Measurements from ENCODE around the gene SH3RF3.

SH3RF3 gene

GRCh38 chr2:109349503-109350465 lies 220.8 kb downstream of the SH3RF3 start:
- no peak for DNase-seq (ENCODE audit: low read depth)
- H3K4me3 ChIP-seq (ENCODE audit: low read depth, low read length): no peak overlapping the region
- no peak for TF ChIP-seq CTCF (IDR thresholded peaks at IDR 0.05; ENCODE audit: control insufficient read depth, extremely low read depth, insufficient read depth)

DNA sequence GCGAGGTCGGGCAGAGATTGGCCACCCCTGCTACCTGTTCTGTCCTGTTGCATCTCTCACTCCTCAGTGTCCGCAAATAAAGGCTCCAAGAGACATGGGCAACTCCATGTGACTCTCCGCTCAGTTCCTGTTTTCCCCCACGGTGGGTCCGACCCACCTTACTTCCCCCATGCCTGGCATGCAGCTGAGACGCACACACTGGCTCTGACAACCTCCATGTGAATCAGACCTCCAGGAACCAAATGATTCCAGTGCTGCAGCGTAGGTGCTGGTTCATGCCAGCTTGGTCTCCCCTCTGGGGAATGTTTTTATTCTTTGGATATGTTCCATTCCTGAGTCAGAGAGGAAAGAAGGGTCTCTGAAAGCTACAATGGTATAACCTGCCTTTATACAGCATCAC lies 221.5 kb downstream of the SH3RF3 start:
- no peak overlapping the region for H3K4me3 ChIP-seq (ENCODE audit: low read depth, low read length)
- DNase-seq (ENCODE audit: low read depth): no peak
- no peak for TF ChIP-seq CTCF (IDR thresholded peaks at IDR 0.05; ENCODE audit: control insufficient read depth, extremely low read depth, insufficient read depth)

DNA sequence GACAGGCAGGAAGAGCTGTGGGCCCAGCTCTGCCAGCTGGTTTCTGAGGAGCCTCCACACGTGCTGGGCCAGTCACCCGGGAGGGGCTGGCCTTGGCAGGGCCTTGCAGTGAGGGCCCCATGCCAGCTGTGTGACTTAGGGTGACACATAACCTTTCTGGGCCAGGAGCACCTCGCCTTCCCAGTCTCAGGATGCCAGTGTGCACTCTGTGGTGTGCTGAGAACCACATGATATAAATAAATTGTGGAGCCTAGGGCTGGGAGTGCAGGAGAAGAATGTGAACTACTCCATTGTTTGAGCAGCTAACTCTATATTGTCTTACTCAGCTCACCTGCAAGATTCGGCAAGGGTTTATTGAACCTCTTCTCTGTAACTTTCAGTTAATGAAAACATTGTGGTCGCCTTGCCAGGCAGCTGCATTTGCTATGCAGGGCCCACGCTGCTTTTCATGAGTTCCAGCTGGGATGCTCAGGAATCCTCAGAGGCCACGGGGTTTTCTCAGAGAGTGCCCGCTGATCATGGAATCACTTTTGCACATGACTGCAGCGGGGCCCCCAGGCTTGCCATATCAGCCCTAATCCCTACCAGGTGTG lies 222.3 kb downstream of the SH3RF3 start:
- DNase-seq (ENCODE audit: low read depth): peak; percentile 33
- H3K4me3 ChIP-seq (ENCODE audit: low read depth, low read length): no peak overlapping the region
- no peak for TF ChIP-seq CTCF (IDR thresholded peaks at IDR 0.05; ENCODE audit: control insufficient read depth, extremely low read depth, insufficient read depth)

GRCh38 chr2:109352056-109352897 lies 223.3 kb downstream of the SH3RF3 start:
- DNase-seq (ENCODE audit: low read depth): no peak
- no peak overlapping the region for H3K4me3 ChIP-seq (ENCODE audit: low read depth, low read length)
- no peak for TF ChIP-seq CTCF (IDR thresholded peaks at IDR 0.05; ENCODE audit: control insufficient read depth, extremely low read depth, insufficient read depth)

- no peak for DNase-seq (ENCODE audit: low read depth)
- no peak for TF ChIP-seq CTCF (IDR thresholded peaks at IDR 0.05; ENCODE audit: control insufficient read depth, extremely low read depth, insufficient read depth)
- H3K4me3 ChIP-seq (ENCODE audit: low read depth, low read length): no peak overlapping the region
Observed at GRCh38 chr2:109352898-109353689, 224.1 kb downstream of the SH3RF3 start.
